GM23248 (cell line): ENCODE data around the gene CCDC187.

Experiments
- EZH2 ChIP-seq: fragments of 200-600 bp; sonication (generic); IDR thresholded peaks from 2 replicates; pipeline ENCODE4 v1.6.1; 2018; ENCODE audit warnings: antibody characterized with exemption, mild to moderate bottlenecking; ENCODE audit not compliant: insufficient read depth, poor library complexity, severe bottlenecking
- EZH2phosphoT487 ChIP-seq: fragments of 200-600 bp; sonication (generic); IDR thresholded peaks from 2 replicates; pipeline ENCODE4 v1.6.1; 2018; ENCODE audit warnings: antibody characterized with exemption, moderate library complexity, mild to moderate bottlenecking, low read depth; ENCODE audit not compliant: insufficient read depth

GRCh38 chr9:136242918-136243525 is 60.9 kb downstream of the CCDC187 start:
- TF ChIP-seq EZH2 (no peak), EZH2phosphoT487 (no peak)
